ENCODE results near the gene BIN2.

Gene BIN2

GRCh38 chr12:51368640-51369517 lies 44.9 kb upstream of the BIN2 start:
- TF ChIP-seq, protein P1, sequence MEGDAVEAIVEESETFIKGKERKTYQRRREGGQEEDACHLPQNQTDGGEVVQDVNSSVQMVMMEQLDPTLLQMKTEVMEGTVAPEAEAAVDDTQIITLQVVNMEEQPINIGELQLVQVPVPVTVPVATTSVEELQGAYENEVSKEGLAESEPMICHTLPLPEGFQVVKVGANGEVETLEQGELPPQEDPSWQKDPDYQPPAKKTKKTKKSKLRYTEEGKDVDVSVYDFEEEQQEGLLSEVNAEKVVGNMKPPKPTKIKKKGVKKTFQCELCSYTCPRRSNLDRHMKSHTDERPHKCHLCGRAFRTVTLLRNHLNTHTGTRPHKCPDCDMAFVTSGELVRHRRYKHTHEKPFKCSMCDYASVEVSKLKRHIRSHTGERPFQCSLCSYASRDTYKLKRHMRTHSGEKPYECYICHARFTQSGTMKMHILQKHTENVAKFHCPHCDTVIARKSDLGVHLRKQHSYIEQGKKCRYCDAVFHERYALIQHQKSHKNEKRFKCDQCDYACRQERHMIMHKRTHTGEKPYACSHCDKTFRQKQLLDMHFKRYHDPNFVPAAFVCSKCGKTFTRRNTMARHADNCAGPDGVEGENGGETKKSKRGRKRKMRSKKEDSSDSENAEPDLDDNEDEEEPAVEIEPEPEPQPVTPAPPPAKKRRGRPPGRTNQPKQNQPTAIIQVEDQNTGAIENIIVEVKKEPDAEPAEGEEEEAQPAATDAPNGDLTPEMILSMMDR (IDR thresholded peaks at IDR 0.05; ENCODE audit: borderline replicate concordance, insufficient read depth, low read depth, low read length) = no peak
- no peak overlapping the region for H3K4me3 ChIP-seq (ENCODE audit: low read depth, low read length)

GRCh38 chr12:51365276-51365675 lies 41.3 kb upstream of the BIN2 start:
- no peak overlapping the region for H3K4me3 ChIP-seq (ENCODE audit: low read depth, low read length)
- TF ChIP-seq, protein P1 (IDR thresholded peaks at IDR 0.05; ENCODE audit: borderline replicate concordance, insufficient read depth, low read depth, low read length) = no peak

DNA sequence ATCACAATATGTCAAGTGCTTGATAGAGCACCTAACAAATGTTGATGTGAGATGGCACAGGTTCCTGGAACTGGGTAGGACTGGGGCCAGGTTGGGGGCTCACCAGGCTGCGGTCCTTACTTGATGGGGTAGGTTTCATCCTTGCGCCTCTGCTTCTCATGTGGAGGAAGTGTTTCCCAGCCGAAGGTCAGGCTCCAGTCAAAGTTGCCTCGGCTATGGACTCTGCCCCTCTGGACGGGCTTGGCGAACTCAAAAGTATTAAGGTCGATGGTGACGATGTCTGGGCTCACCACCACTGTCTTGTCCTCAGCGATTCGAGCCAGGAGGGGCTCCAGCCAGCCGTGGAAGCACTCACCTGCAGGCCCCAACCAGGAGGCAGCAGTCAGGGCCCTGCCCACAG lies 40.0 kb upstream of the BIN2 start:
- no peak overlapping the region for H3K4me3 ChIP-seq (ENCODE audit: low read depth, low read length)
- TF ChIP-seq, protein P1 (IDR thresholded peaks at IDR 0.05; ENCODE audit: borderline replicate concordance, insufficient read depth, low read depth, low read length) = no peak

DNA sequence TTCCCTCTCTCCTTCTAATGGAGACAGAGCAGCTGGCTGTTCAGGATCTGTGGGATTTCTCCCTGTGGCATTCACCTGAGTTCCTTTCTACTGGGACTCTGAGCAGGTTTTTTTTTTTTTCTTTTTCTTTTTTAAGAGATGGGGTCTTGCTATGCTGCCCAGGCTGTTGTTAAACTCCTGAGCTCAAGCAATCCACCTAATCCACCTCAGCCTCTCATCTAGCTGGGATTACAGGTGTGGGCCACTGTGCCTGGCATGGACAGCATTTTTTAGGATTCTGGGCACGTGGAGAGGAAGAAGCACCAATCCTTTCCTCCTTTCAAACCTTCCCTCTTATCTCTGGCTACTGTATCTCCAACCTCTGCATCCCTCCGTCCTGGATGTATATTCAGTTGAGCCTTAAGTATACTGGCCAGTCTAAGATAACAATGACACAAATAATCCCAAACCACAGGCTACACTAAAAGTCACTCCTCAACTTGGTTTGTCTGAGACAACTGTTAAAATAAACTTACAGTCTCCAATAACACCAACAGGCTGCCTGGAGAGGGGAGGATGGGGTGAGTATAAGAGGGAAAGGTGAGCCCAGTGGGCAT lies 38.9 kb upstream of the BIN2 start:
- H3K4me3 ChIP-seq (ENCODE audit: low read depth, low read length) = no peak overlapping the region
- TF ChIP-seq, protein P1 (IDR thresholded peaks at IDR 0.05; ENCODE audit: borderline replicate concordance, insufficient read depth, low read depth, low read length) = no peak

DNA sequence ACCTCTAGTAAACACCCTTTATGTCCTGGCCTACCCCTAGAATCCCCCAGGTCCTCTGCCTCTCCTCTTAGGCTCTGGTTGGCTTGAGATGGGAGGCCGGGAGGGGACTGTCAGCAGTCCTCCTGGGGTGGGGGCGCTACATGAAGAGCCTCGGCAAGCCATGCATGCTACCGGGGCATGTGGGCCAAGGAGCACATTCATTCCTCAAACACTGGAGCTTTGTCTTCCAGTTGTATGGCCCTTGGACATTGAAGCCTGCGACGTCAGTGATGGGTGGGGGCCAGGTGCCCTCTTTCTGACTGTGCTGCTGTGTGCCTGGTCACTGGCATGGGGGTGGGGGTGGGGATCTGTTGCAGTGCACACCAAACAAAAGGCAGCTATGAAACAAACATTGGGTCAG lies 38.3 kb upstream of the BIN2 start:
- TF ChIP-seq, protein P1 (IDR thresholded peaks at IDR 0.05; ENCODE audit: borderline replicate concordance, insufficient read depth, low read depth, low read length) = no peak

GRCh38 chr12:51361161-51362016 lies 37.4 kb upstream of the BIN2 start:
- no peak overlapping the region for H3K4me3 ChIP-seq (ENCODE audit: low read depth, low read length)
- TF ChIP-seq, protein P1 (IDR thresholded peaks at IDR 0.05; ENCODE audit: borderline replicate concordance, insufficient read depth, low read depth, low read length) = no peak

More for the DNA sequence above, 38.3 kb upstream of the BIN2 start:
- no peak overlapping the region for H3K4me3 ChIP-seq (ENCODE audit: low read depth, low read length)
